Peyer's patch (tissue), 4 donors: Measurements from ENCODE around the gene GBP6. TPM values are rescaled to one million over a fixed set of nuclear protein-coding genes. Genes with fewer than 3 reads are reported as not detected.
"Not testable (repeated sequence)": the region's sequence is repeated elsewhere in the genome, so short reads cannot be mapped to it uniquely, and the experiment has no call there.

Experiments
- DNase-seq, 3 donors: peaks; one replicate each; pipeline ENCODE4 v3.0.0-alpha.2; 2017 to 2019
- H3K27ac ChIP-seq, 4 donors: fragments of 200-600 bp; sonication (generic); one replicate each; pipeline ENCODE4 v1.5.1; 2016 to 2019
- H3K27me3 ChIP-seq, 2 donors: fragments of 200-600 bp; sonication (generic); one replicate each; pipeline ENCODE4 v1.5.1; 2019
- H3K36me3 ChIP-seq, 3 donors: fragments of 200-600 bp; sonication (generic); one replicate each; pipeline ENCODE4 v1.5.1; 2016 to 2019
- H3K4me1 ChIP-seq, 4 donors: fragments of 200-600 bp; sonication (generic); one replicate each; pipeline ENCODE4 v1.5.1; 2016 to 2019
- H3K4me3 ChIP-seq, 4 donors: fragments of 200-600 bp; sonication (generic); 1 replicate in 3 of 4; 2 replicates in 1 of 4; pipeline ENCODE4 v1.5.1; 2016 to 2019; ENCODE audit warnings: mild to moderate bottlenecking in 1 of 4
- H3K9me3 ChIP-seq, 4 donors: fragments of 200-600 bp; sonication (generic); one replicate each; pipeline ENCODE4 v1.5.1; 2016 to 2019; ENCODE audit warnings: mild to moderate bottlenecking in 1 of 4
- CTCF ChIP-seq, 6 experiments: fragments of 450-650 bp in 4 of 6; fragments of 200-600 bp in 2 of 6; sonication (generic) in 1 of 6; IDR thresholded peaks; one replicate each; pipeline ENCODE4 v1.5.1; 2017 to 2019; ENCODE audit warnings: antibody characterized with exemption in 6 of 6, mild to moderate bottlenecking in 3 of 6, moderate library complexity in 1 of 6
- POLR2A ChIP-seq, 2 donors: fragments of 450-650 bp; IDR thresholded peaks; one replicate each; pipeline ENCODE4 v1.5.1; 2017; ENCODE audit warnings: antibody characterized with exemption in 2 of 2, mild to moderate bottlenecking in 2 of 2, moderate library complexity in 2 of 2
- total RNA-seq, 4 donors: library from RNA; depleted of rRNA; stranded (reverse); fragments of >200 nt; gene quantifications; one replicate each; pipeline ENCODE4 v1.1.0, GENCODE V29; 2016

Gene GBP6
- total RNA-seq, 4 donors from 2014 or later, result not detected

- Histone ChIP-seq H3K9me3 (no peaks in the 10 kb centered on the region), H3K36me3 (no peaks in the 10 kb centered on the region), H3K4me3 (no peak overlapping the region), H3K27ac (no peak overlapping the region), H3K27me3 (no peaks in the 10 kb centered on the region), H3K4me1 (no peaks in the 10 kb centered on the region)
- DNase-seq, result no peak
- no peak for TF ChIP-seq CTCF (IDR thresholded peaks at IDR 0.05)
- TF ChIP-seq POLR2A (IDR thresholded peaks at IDR 0.05), result no peak
These were observed 26.0 kb upstream of the GBP6 start for GRCh38 chr1:89337903-89338302.

- DNase-seq, result no peak
- H3K4me3 ChIP-seq, result no peak overlapping the region
- no peaks in the 10 kb centered on the region for H3K27me3 ChIP-seq
- no peaks in the 10 kb centered on the region for H3K36me3 ChIP-seq
- TF ChIP-seq CTCF (IDR thresholded peaks at IDR 0.05), result no peak
- TF ChIP-seq POLR2A (IDR thresholded peaks at IDR 0.05), result no peak
- no peaks in the 10 kb centered on the region for H3K4me1 ChIP-seq
- no peak overlapping the region for H3K27ac ChIP-seq
- no peaks in the 10 kb centered on the region for H3K9me3 ChIP-seq
These were observed 24.8 kb upstream of the GBP6 start for GRCh38 chr1:89339039-89339438.

GRCh38 chr1:89345479-89345878 lies 18.4 kb upstream of the GBP6 start:
- H3K27me3 ChIP-seq, H3K27ac ChIP-seq, H3K4me3 ChIP-seq, H3K36me3 ChIP-seq, H3K4me1 ChIP-seq, DNase-seq, H3K9me3 ChIP-seq: not testable (repeated sequence)

GRCh38 chr1:89347296-89347695 lies 16.6 kb upstream of the GBP6 start:
- H3K9me3 ChIP-seq, result no peaks in the 10 kb centered on the region
- DNase-seq, result no peak
- no peaks in the 10 kb centered on the region for H3K4me1 ChIP-seq
- H3K27ac ChIP-seq, result no peak overlapping the region
- no peak overlapping the region for H3K4me3 ChIP-seq
- TF ChIP-seq POLR2A (IDR thresholded peaks at IDR 0.05) (no peak), CTCF (IDR thresholded peaks at IDR 0.05) (no peak)
- no peaks in the 10 kb centered on the region for H3K36me3 ChIP-seq
- no peaks in the 10 kb centered on the region for H3K27me3 ChIP-seq

- DNase-seq, result no peak
- no peaks in the 10 kb centered on the region for H3K27me3 ChIP-seq
- H3K4me1 ChIP-seq, result no peaks in the 10 kb centered on the region
- no peak overlapping the region for H3K27ac ChIP-seq
- no peak overlapping the region for H3K4me3 ChIP-seq
- no peaks in the 10 kb centered on the region for H3K36me3 ChIP-seq
- TF ChIP-seq POLR2A (IDR thresholded peaks at IDR 0.05) (no peak), CTCF (IDR thresholded peaks at IDR 0.05) (no peak)
- no peaks in the 10 kb centered on the region for H3K9me3 ChIP-seq
These were observed 13.6 kb upstream of the GBP6 start for GRCh38 chr1:89350298-89350697.

- Histone ChIP-seq H3K4me1 (no peaks in the 10 kb centered on the region), H3K9me3 (no peaks in the 10 kb centered on the region), H3K36me3 (no peaks in the 10 kb centered on the region), H3K27me3 (no peaks in the 10 kb centered on the region), H3K27ac (no peak overlapping the region), H3K4me3 (no peak overlapping the region)
- TF ChIP-seq POLR2A (IDR thresholded peaks at IDR 0.05) (no peak), CTCF (IDR thresholded peaks at IDR 0.05) (no peak)
- no peak for DNase-seq
These were observed 12.1 kb upstream of the GBP6 start for GRCh38 chr1:89351597-89352311.
